PC-3 (cell line): ENCODE results near the gene MXI1. TPM values are rescaled to one million over a fixed set of nuclear protein-coding genes. Genes with fewer than 3 reads are reported as not detected.

Source experiments
- ATAC-seq: fragments of 200-7000 bp; cut with Tn5 transposase; 2 replicates; pipeline ENCODE4 v1.9.1; 2020; ENCODE audit warnings: mild to moderate bottlenecking, moderate library complexity
- BruUV-seq: library from RNA; stranded (reverse); fragments of 400-500 nt; replicated peaks from 2 replicates; lab custom pipeline; 2021; lab: Mats Ljungman, UMichigan
- CTCF ChIA-PET: fragments of 300-600 bp; sonication (Branson Sonifier 250); formaldehyde crosslinking; loops from one replicate; lab custom pipeline; 2022; ENCODE audit warnings: antibody characterized with exemption; lab: Charles Lee
- POLR2A ChIA-PET: fragments of 300-600 bp; sonication (Branson Sonifier 250); formaldehyde crosslinking; loops from one replicate; lab custom pipeline; 2022; ENCODE audit warnings: antibody characterized with exemption; ENCODE audit not compliant: unreplicated experiment; lab: Charles Lee
- DNase-seq: peaks from one replicate; pipeline ENCODE4 v3.0.0-alpha.2; 2015
- H2AFZ ChIP-seq: fragments of 300-600 bp; sonication (generic); 2 replicates; pipeline ENCODE4 v1.6.0; 2016; ENCODE audit warnings: antibody characterized with exemption, low read length
- H3F3A ChIP-seq: fragments of 300-600 bp; sonication (generic); one replicate; pipeline ENCODE4 v1.6.0; 2017; ENCODE audit warnings: antibody characterized with exemption, low read length, control low read depth, mild to moderate bottlenecking; ENCODE audit not compliant: unreplicated experiment
- H3K27ac ChIP-seq: fragments of 300-600 bp; sonication (generic); 2 replicates; pipeline ENCODE4 v1.5.1; 2016; ENCODE audit warnings: mild to moderate bottlenecking, low read length
- H3K27me3 ChIP-seq: fragments of 300-600 bp; sonication (generic); 2 replicates; pipeline ENCODE4 v1.6.1; 2016; ENCODE audit warnings: low read length, mixed read lengths
- H3K36me3 ChIP-seq: fragments of 300-600 bp; sonication (generic); 2 replicates; pipeline ENCODE4 v1.6.1; 2016; ENCODE audit warnings: low read depth, mixed run types, low read length, mixed read lengths
- H3K4me1 ChIP-seq: fragments of 300-600 bp; sonication (generic); 2 replicates; pipeline ENCODE4 v1.5.1; 2016; ENCODE audit warnings: low read length; ENCODE audit not compliant: insufficient read depth
- H3K4me2 ChIP-seq: fragments of 300-600 bp; sonication (generic); 2 replicates; pipeline ENCODE4 v1.6.0; 2016; ENCODE audit warnings: low read length
- H3K4me3 ChIP-seq: fragments of 300-600 bp; sonication (generic); 2 replicates; pipeline ENCODE4 v1.5.1; 2016; ENCODE audit warnings: mild to moderate bottlenecking, low read length, mixed read lengths
- H3K79me2 ChIP-seq: fragments of 300-600 bp; sonication (generic); 2 replicates; pipeline ENCODE4 v1.6.1; 2017; ENCODE audit warnings: low read length, mixed read lengths
- H3K9ac ChIP-seq: fragments of 300-600 bp; sonication (generic); 2 replicates; pipeline ENCODE4 v1.6.0; 2016; ENCODE audit warnings: mild to moderate bottlenecking, low read length
- H3K9me2 ChIP-seq: fragments of 300-600 bp; sonication (generic); replicated peaks from 2 replicates; pipeline ENCODE4 v1.6.1; 2016; ENCODE audit warnings: mixed run types, low read length, mixed read lengths
- H3K9me3 ChIP-seq: fragments of 300-600 bp; sonication (generic); 2 replicates; pipeline ENCODE4 v1.6.1; 2016; ENCODE audit warnings: low read length, mixed read lengths
- H4K20me1 ChIP-seq: fragments of 300-600 bp; sonication (generic); 2 replicates; pipeline ENCODE4 v1.6.1; 2016; ENCODE audit warnings: low read length, mixed read lengths
- EZH2 ChIP-seq: fragments of 300-600 bp; sonication (generic); IDR thresholded peaks from one replicate; pipeline ENCODE4 v1.6.1; 2017; ENCODE audit warnings: antibody characterized with exemption, mild to moderate bottlenecking, low read length; ENCODE audit not compliant: unreplicated experiment
- EZH2phosphoT487 ChIP-seq: fragments of 300-600 bp; sonication (generic); IDR thresholded peaks from 2 replicates; pipeline ENCODE4 v1.6.1; 2018; ENCODE audit warnings: mild to moderate bottlenecking, antibody characterized with exemption, low read length, borderline replicate concordance
- intact Hi-C: fragments of 100-400 bp; cut with micrococcal nuclease; formaldehyde crosslinking; loops from 2 replicates; pipeline ENCODE4 v1.9.0; 2023
- total RNA-seq: library from RNA; depleted of rRNA; stranded (reverse); fragments of >200 nt; gene quantifications from 2 replicates; pipeline ENCODE4 v1.2.3, GENCODE V29; 2014
- TF ChIP-seq, protein P1 (sequence below): fragments of 300-600 bp; sonication (generic); conservative IDR thresholded peaks from 2 replicates; pipeline ENCODE4 v1.5.1; 2017; ENCODE audit warnings: antibody characterized with exemption, low read depth, mild to moderate bottlenecking, low read length

Gene MXI1
- total RNA-seq, 1 experiment from 2014 or later = 18.0 TPM

DNA sequence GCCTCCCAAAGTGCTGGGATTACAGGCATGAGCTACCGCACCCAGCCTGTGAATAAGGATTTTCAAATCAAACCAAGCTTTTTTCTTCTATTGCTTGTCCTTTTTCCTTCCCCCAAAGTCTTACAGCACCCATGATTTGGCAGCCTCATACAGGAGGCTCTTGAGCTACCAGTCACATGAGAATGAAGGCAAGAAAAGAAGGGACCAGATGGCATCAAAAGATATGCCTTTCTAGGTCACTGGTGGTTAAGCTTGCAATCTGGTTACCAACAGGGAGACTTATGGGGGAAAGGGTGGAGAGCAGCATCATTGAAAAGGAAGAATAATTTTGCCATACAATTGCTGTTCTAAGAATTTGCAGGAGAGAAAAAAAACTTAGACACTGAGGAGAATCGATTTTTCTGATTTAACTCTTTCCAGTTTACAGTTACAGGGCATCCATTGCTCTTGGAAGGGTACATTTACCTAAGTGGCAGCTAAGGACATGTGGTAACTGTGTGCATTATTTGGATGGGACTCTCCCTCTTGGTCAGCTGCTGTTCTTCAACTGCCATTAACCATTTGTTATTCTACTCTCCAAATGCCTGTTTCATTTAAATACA is 67.8 kb downstream of the MXI1 start:
- no peak for TF ChIP-seq EZH2
- no peak for TF ChIP-seq EZH2phosphoT487
- TF ChIP-seq, protein P1, sequence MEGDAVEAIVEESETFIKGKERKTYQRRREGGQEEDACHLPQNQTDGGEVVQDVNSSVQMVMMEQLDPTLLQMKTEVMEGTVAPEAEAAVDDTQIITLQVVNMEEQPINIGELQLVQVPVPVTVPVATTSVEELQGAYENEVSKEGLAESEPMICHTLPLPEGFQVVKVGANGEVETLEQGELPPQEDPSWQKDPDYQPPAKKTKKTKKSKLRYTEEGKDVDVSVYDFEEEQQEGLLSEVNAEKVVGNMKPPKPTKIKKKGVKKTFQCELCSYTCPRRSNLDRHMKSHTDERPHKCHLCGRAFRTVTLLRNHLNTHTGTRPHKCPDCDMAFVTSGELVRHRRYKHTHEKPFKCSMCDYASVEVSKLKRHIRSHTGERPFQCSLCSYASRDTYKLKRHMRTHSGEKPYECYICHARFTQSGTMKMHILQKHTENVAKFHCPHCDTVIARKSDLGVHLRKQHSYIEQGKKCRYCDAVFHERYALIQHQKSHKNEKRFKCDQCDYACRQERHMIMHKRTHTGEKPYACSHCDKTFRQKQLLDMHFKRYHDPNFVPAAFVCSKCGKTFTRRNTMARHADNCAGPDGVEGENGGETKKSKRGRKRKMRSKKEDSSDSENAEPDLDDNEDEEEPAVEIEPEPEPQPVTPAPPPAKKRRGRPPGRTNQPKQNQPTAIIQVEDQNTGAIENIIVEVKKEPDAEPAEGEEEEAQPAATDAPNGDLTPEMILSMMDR = no peak
- BruUV-seq = no TSS peak
- CTCF ChIA-PET = no interaction called here
- Histone ChIP-seq H3K4me2 (no peak overlapping the region), H3F3A (no peaks in the 10 kb centered on the region), H3K36me3 (no peaks in the 10 kb centered on the region), H3K27me3 (no peaks in the 10 kb centered on the region), H4K20me1 (no peaks in the 10 kb centered on the region), H3K79me2 (no peaks in the 10 kb centered on the region), H3K9me3 (no peaks in the 10 kb centered on the region), H3K27ac (no peak overlapping the region), H3K9me2 (no peaks in the 10 kb centered on the region), H3K9ac (no peak overlapping the region), H3K4me3 (no peak overlapping the region), H3K4me1 (no peaks in the 10 kb centered on the region), H2AFZ (no peak overlapping the region)
- intact Hi-C loops = loop anchor here (5.0 kb wide), 1 partner anchor 48 kb away; no protein-coding TSS in a partner anchor
- DNase-seq (no peak), ATAC-seq (no peak)
- POLR2A ChIA-PET = no interaction called here

DNA sequence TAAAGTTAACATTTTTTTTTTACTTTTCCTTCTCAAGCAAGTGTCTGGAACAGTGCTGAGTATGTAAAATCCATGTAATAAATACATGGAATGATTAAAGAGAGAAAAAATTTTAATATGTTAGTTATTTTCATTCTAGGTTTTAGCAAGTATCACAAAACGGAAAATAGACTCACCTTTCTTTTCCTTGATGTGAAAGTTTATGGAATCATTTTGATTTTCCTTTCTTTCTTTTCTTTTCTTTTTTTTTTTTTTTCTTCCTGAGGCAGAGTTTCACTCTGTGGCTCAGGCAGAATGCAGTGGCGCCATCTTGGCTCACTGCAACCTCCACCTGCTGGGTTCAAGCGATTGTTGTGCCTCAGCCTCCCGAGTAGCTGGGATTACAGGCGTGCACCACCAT is 69.2 kb downstream of the MXI1 start:
- CTCF ChIA-PET = no interaction called here
- POLR2A ChIA-PET = no interaction called here
- no peaks in the 10 kb centered on the region for H3K9me3 ChIP-seq
- H3K27me3 ChIP-seq = no peaks in the 10 kb centered on the region
- DNase-seq = no peak
- no peaks in the 10 kb centered on the region for H3K36me3 ChIP-seq
- no peaks in the 10 kb centered on the region for H4K20me1 ChIP-seq
- no peaks in the 10 kb centered on the region for H3K4me1 ChIP-seq
- H3F3A ChIP-seq = no peaks in the 10 kb centered on the region
- no TSS peak for BruUV-seq
- ATAC-seq = no peak
- H3K79me2 ChIP-seq = no peaks in the 10 kb centered on the region
- intact Hi-C loops = loop anchor here (5.0 kb wide), 1 partner anchor 49 kb away; no protein-coding TSS in a partner anchor
- no peak overlapping the region for H3K27ac ChIP-seq
- no peak for TF ChIP-seq EZH2phosphoT487
- H3K9me2 ChIP-seq = no peaks in the 10 kb centered on the region
- no peak overlapping the region for H2AFZ ChIP-seq
- H3K4me3 ChIP-seq = no peak overlapping the region
- no peak overlapping the region for H3K9ac ChIP-seq
- H3K4me2 ChIP-seq = no peak overlapping the region

DNA sequence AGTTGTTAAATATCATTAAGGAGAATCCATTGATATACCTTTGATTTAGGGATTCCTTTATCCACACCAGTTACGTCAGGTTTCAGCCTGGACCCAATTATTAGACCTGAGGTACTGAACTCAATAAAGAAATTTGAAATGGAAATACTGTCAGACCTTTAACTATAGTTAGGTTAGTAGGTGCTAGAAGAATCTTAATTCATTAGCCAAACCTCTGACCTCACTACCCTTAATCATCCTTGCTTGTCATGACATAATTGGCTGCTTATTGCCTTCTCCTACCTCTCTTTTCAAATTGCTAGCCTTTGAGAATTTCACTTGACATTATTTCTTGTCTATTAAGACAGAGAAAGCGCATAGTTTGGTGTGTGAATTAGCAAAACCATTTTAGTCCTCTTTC is 70.2 kb downstream of the MXI1 start:
- ATAC-seq (no peak), DNase-seq (no peak)
- TF ChIP-seq, protein P1 = no peak
- no peak for TF ChIP-seq EZH2
- TF ChIP-seq EZH2phosphoT487 = no peak
- H3K27me3 ChIP-seq = no peaks in the 10 kb centered on the region
- intact Hi-C loops = loop anchor here (5.0 kb wide), 1 partner anchor 50 kb away; no protein-coding TSS in a partner anchor
- BruUV-seq = no TSS peak
- H3K9me2 ChIP-seq = no peaks in the 10 kb centered on the region
- ChIA-PET CTCF (no interaction called here), POLR2A (no interaction called here)
- H4K20me1 ChIP-seq = no peaks in the 10 kb centered on the region
- no peak overlapping the region for H2AFZ ChIP-seq
- H3K4me3 ChIP-seq = no peak overlapping the region
- H3K27ac ChIP-seq = no peak overlapping the region
- H3K4me2 ChIP-seq = no peak overlapping the region
- no peak overlapping the region for H3K9ac ChIP-seq
- no peaks in the 10 kb centered on the region for H3F3A ChIP-seq
- no peaks in the 10 kb centered on the region for H3K9me3 ChIP-seq
- H3K4me1 ChIP-seq = no peaks in the 10 kb centered on the region
- H3K36me3 ChIP-seq = no peaks in the 10 kb centered on the region
- H3K79me2 ChIP-seq = no peaks in the 10 kb centered on the region
